H1 (cell line): ENCODE results near the gene FBXL17. TPM values are rescaled to one million over a fixed set of nuclear protein-coding genes. Genes with fewer than 3 reads are reported as not detected.

Experiments
- CTCF ChIA-PET: fragments of 300-600 bp; sonication (Branson Sonifier 250); formaldehyde crosslinking; loops from one replicate; lab custom pipeline; 2021; ENCODE audit not compliant: partially characterized antibody; lab: Charles Lee
- POLR2A ChIA-PET: fragments of 300-600 bp; sonication (Branson Sonifier 250); formaldehyde crosslinking; loops from one replicate; lab custom pipeline; 2021; ENCODE audit warnings: inconsistent platforms; ENCODE audit not compliant: partially characterized antibody; lab: Charles Lee
- DNase-seq, 2 experiments: peaks; one replicate each; pipeline versions ENCODE4 v3.0.0 to v3.0.0-alpha.2; 2010 to 2022; ENCODE audit warnings: low spot score in 2 of 2, low read depth in 1 of 2, mixed read lengths in 1 of 2
- FAIRE-seq: peaks from 2 replicates; lab custom pipeline; 2011; peaks lifted over from hg19 to GRCh38; lab: Jason Lieb, UNC
- H2AFZ ChIP-seq: 2 replicates; pipeline ENCODE4 v1.8.1; 2012; ENCODE audit warnings: low read length, inconsistent platforms
- H2AK5ac ChIP-seq: 2 replicates; pipeline ENCODE4 v1.6.1; 2013; ENCODE audit warnings: low read depth, low read length
- H2BK120ac ChIP-seq: replicated peaks from 2 replicates; pipeline ENCODE3; 2013; ENCODE audit warnings: low read depth, low read length, inconsistent platforms
- H2BK12ac ChIP-seq: 2 replicates; pipeline ENCODE4 v1.6.1; 2013; ENCODE audit warnings: low read depth, low read length
- H2BK15ac ChIP-seq: 2 replicates; pipeline ENCODE4 v1.6.1; 2013; ENCODE audit warnings: low read length
- H2BK20ac ChIP-seq: 2 replicates; pipeline ENCODE4 v1.6.1; 2013; ENCODE audit warnings: low read length
- H2BK5ac ChIP-seq: 2 replicates; pipeline ENCODE4 v1.6.1; 2013; ENCODE audit warnings: low read depth, low read length
- H3K14ac ChIP-seq: 2 replicates; pipeline ENCODE4 v1.6.1; 2013; ENCODE audit warnings: inconsistent platforms; ENCODE audit not compliant: insufficient read length
- H3K18ac ChIP-seq: 2 replicates; pipeline ENCODE4 v1.6.1; 2013; ENCODE audit warnings: low read length; ENCODE audit errors: extremely low read depth
- H3K23ac ChIP-seq: 2 replicates; pipeline ENCODE4 v1.6.1; 2013; ENCODE audit warnings: inconsistent platforms; ENCODE audit not compliant: insufficient read length
- H3K23me2 ChIP-seq: 2 replicates; pipeline ENCODE4 v1.6.1; 2013; ENCODE audit warnings: low read depth, low read length
- H3K27ac ChIP-seq: 2 replicates; pipeline ENCODE4 v1.6.1; 2011; ENCODE audit warnings: low read depth, low read length, inconsistent platforms
- H3K27me3 ChIP-seq, 4 experiments: replicated peaks in 1 of 4; 1 replicate in 1 of 4; 2 replicates in 3 of 4; pipeline versions ENCODE4 v1.6.1 to v1.8.1; 2011 to 2013; ENCODE audit warnings: low read length in 3 of 4, mild to moderate bottlenecking in 3 of 4, inconsistent platforms in 2 of 4, mixed read lengths in 2 of 4, moderate library complexity in 1 of 4; ENCODE audit not compliant: control insufficient read depth in 3 of 4, insufficient read depth in 3 of 4; ENCODE audit errors: extremely low read depth in 1 of 4
- H3K36me3 ChIP-seq, 4 experiments: 2 replicates each; pipeline versions ENCODE4 v1.6.1 to v1.8.1; 2011 to 2013; ENCODE audit warnings: mild to moderate bottlenecking in 4 of 4, low read length in 3 of 4, moderate library complexity in 2 of 4, control low read depth in 1 of 4, inconsistent platforms in 1 of 4; ENCODE audit not compliant: insufficient read depth in 4 of 4, control insufficient read depth in 2 of 4
- H3K4ac ChIP-seq: replicated peaks from 2 replicates; pipeline ENCODE3; 2013; ENCODE audit warnings: low read length, low read depth, mixed read lengths, inconsistent platforms; ENCODE audit not compliant: insufficient read length
- H3K4me1 ChIP-seq, 4 experiments: replicated peaks in 1 of 4; 1 replicate in 1 of 4; 2 replicates in 3 of 4; pipeline versions ENCODE4 v1.6.1 to v1.8.1; 2011 to 2013; ENCODE audit warnings: low read length in 3 of 4, inconsistent platforms in 2 of 4, mixed read lengths in 1 of 4; ENCODE audit not compliant: insufficient read depth in 4 of 4, control insufficient read depth in 3 of 4
- H3K4me2 ChIP-seq, 2 experiments: 2 replicates each; pipeline versions ENCODE4 v1.6.1 to v1.8.1; 2011 to 2013; ENCODE audit warnings: low read depth in 2 of 2, low read length in 2 of 2, control low read depth in 1 of 2, inconsistent platforms in 1 of 2, mild to moderate bottlenecking in 1 of 2; ENCODE audit not compliant: insufficient read depth in 1 of 2
- H3K4me3 ChIP-seq, 4 experiments: fragments of 200-600, 300-600 bp in 1 of 4; sonication (generic), shearing (Covaris generic), sonication (Bioruptor Twin) in 1 of 4; 2 replicates each; pipeline versions ENCODE4 v1.5.1 to v1.8.1; 2011 to 2016; ENCODE audit warnings: low read length in 4 of 4, low read depth in 3 of 4, control low read depth in 2 of 4, inconsistent platforms in 2 of 4, mild to moderate bottlenecking in 2 of 4, mixed read lengths in 1 of 4, moderate library complexity in 1 of 4; ENCODE audit not compliant: insufficient read depth in 2 of 4; ENCODE audit errors: extremely low read depth in 1 of 4
- H3K56ac ChIP-seq: replicated peaks from 2 replicates; pipeline ENCODE3; 2013; ENCODE audit warnings: low read depth, mild to moderate bottlenecking, mixed read lengths, low read length, inconsistent platforms; ENCODE audit not compliant: insufficient read length
- H3K79me1 ChIP-seq: 2 replicates; pipeline ENCODE4 v1.6.1; 2013; ENCODE audit warnings: low read depth, low read length, control low read depth
- H3K79me2 ChIP-seq, 2 experiments: 2 replicates each; pipeline versions ENCODE4 v1.6.1 to v1.8.1; 2012 to 2013; ENCODE audit warnings: low read length in 2 of 2, mild to moderate bottlenecking in 2 of 2, inconsistent platforms in 1 of 2; ENCODE audit not compliant: insufficient read depth in 2 of 2, control insufficient read depth in 1 of 2
- H3K9ac ChIP-seq, 4 experiments: replicated peaks in 1 of 4; 1 replicate in 1 of 4; 2 replicates in 3 of 4; pipeline versions ENCODE4 v1.6.1 to v1.8.1; 2011 to 2013; ENCODE audit warnings: low read depth in 3 of 4, low read length in 3 of 4, control low read depth in 2 of 4, mild to moderate bottlenecking in 2 of 4, moderate library complexity in 2 of 4, inconsistent platforms in 1 of 4; ENCODE audit errors: extremely low read depth in 1 of 4
- H3K9me3 ChIP-seq, 2 experiments: 2 replicates each; pipeline versions ENCODE4 v1.6.1 to v1.8.1; 2012 to 2013; ENCODE audit warnings: mild to moderate bottlenecking in 2 of 2, moderate library complexity in 2 of 2, control low read depth in 1 of 2, inconsistent platforms in 1 of 2, low read depth in 1 of 2, low read length in 1 of 2, mixed read lengths in 1 of 2; ENCODE audit not compliant: insufficient read depth in 2 of 2
- H4K20me1 ChIP-seq, 2 experiments: replicated peaks in 1 of 2; 2 replicates each; pipeline versions ENCODE3 to v1.8.1; 2011 to 2013; ENCODE audit warnings: inconsistent platforms in 2 of 2, low read length in 2 of 2, mild to moderate bottlenecking in 1 of 2; ENCODE audit not compliant: insufficient read depth in 2 of 2, control insufficient read depth in 1 of 2
- H4K5ac ChIP-seq: 2 replicates; pipeline ENCODE4 v1.6.1; 2013; ENCODE audit warnings: low read length, low read depth, mixed read lengths, inconsistent platforms; ENCODE audit not compliant: insufficient read length
- H4K8ac ChIP-seq: 2 replicates; pipeline ENCODE4 v1.8.0; 2013; ENCODE audit warnings: mild to moderate bottlenecking, moderate library complexity, low read length, inconsistent platforms; ENCODE audit not compliant: insufficient read depth; ENCODE audit errors: extremely low read depth
- H4K91ac ChIP-seq: replicated peaks from 2 replicates; pipeline ENCODE3; 2013; ENCODE audit warnings: low read length, mixed read lengths, inconsistent platforms; ENCODE audit not compliant: insufficient read length
- ASH2L ChIP-seq: fragments of 200-600, 300-600 bp; sonication (generic); IDR thresholded peaks from one replicate; pipeline ENCODE4 v1.7.1; 2017; ENCODE audit warnings: low read length
- CTBP2 ChIP-seq: IDR thresholded peaks from 2 replicates; pipeline ENCODE4 v1.7.0; 2011; ENCODE audit warnings: borderline replicate concordance, mild to moderate bottlenecking, moderate library complexity, mixed read lengths, low read length; ENCODE audit not compliant: insufficient read depth, insufficient read length
- EZH2 ChIP-seq: fragments of 200-600 bp; sonication (generic); IDR thresholded peaks from 2 replicates; pipeline ENCODE4 v1.7.1; 2012; ENCODE audit warnings: low read depth, mild to moderate bottlenecking, moderate library complexity, low read length, inconsistent platforms; ENCODE audit not compliant: severe bottlenecking
- GABPA ChIP-seq: IDR thresholded peaks from 2 replicates; pipeline ENCODE4 v1.6.1; 2011; ENCODE audit warnings: mild to moderate bottlenecking, low read length, moderate library complexity, borderline replicate concordance; ENCODE audit not compliant: insufficient read depth
- JUN ChIP-seq: IDR thresholded peaks from 2 replicates; pipeline ENCODE4 v1.6.1; 2011; ENCODE audit warnings: low read depth, mild to moderate bottlenecking, improper control_type of control experiment, low read length
- KDM4A ChIP-seq: IDR thresholded peaks from one replicate; pipeline ENCODE4 v1.7.1; 2012; ENCODE audit warnings: low read depth, mild to moderate bottlenecking, moderate library complexity, low read length, inconsistent platforms; ENCODE audit not compliant: severe bottlenecking
- KDM5A ChIP-seq: fragments of 200-600 bp; IDR thresholded peaks from 2 replicates; pipeline ENCODE4 v1.7.1; 2012; ENCODE audit warnings: mild to moderate bottlenecking, low read length, inconsistent platforms, mixed read lengths
- POLR2AphosphoS5 ChIP-seq: IDR thresholded peaks from 2 replicates; pipeline ENCODE4 v1.6.1; 2011; ENCODE audit warnings: low read depth, low read length
- RFX5 ChIP-seq: IDR thresholded peaks from 2 replicates; pipeline ENCODE4 v1.6.1; 2011; ENCODE audit warnings: low read depth, low read length, improper control_type of control experiment, borderline replicate concordance
- RXRA ChIP-seq: IDR thresholded peaks from 2 replicates; pipeline ENCODE4 v1.6.1; 2011; ENCODE audit warnings: low read depth, mild to moderate bottlenecking, low read length, moderate library complexity; ENCODE audit not compliant: insufficient read depth
- SIN3A ChIP-seq, 2 experiments: IDR thresholded peaks in 1 of 2; conservative IDR thresholded peaks in 1 of 2; 2 replicates each; pipeline ENCODE4 v1.6.1; 2011 to 2012; ENCODE audit warnings: low read length in 2 of 2, improper control_type of control experiment in 1 of 2, low read depth in 1 of 2, mild to moderate bottlenecking in 1 of 2
- SP4 ChIP-seq: IDR thresholded peaks from 2 replicates; pipeline ENCODE4 v1.6.1; 2012; ENCODE audit warnings: low read length, inconsistent platforms
- SRF ChIP-seq: IDR thresholded peaks from 2 replicates; pipeline ENCODE4 v1.6.1; 2011; ENCODE audit warnings: mild to moderate bottlenecking, low read depth, low read length, moderate library complexity
- SUZ12 ChIP-seq: fragments of 200-600 bp; sonication (generic); IDR thresholded peaks from 2 replicates; pipeline ENCODE4 v1.6.1; 2012; ENCODE audit warnings: mild to moderate bottlenecking, inconsistent platforms, low read length, moderate library complexity, mixed read lengths
- YY1 ChIP-seq: IDR thresholded peaks from 2 replicates; pipeline ENCODE4 v1.6.1; 2011; ENCODE audit warnings: low read depth, mild to moderate bottlenecking, low read length
- WGBS, 2 experiments: shearing (Covaris generic) in 1 of 2; methylation state at CpG; one replicate each; pipeline versions ENCODE4 v1.1.6 to v1.1.7; 2013 to 2015; ENCODE audit warnings: low lambda C conversion rate in 2 of 2, mixed read lengths in 2 of 2, inconsistent platforms in 1 of 2, low coverage in 1 of 2, missing lambda C conversion rate in 1 of 2; ENCODE audit not compliant: insufficient replicate concordance in 2 of 2, insufficient coverage in 1 of 2, insufficient read length in 1 of 2; ENCODE audit errors: extremely low coverage in 1 of 2, missing lambda C conversion rate in 1 of 2; 5-methylcytosine and 5-hydroxymethylcytosine counted together
- polyA plus RNA-seq, 7 experiments: library from polyadenylated mRNA; depleted of rRNA in 3 of 7; stranded (reverse) in 5 of 7; unstranded in 2 of 7; fragments of >200 nt in 5 of 7; fragments of 200-250 nt in 2 of 7; gene quantifications; 1 replicate in 5 of 7; 2 replicates in 1 of 7; 4 replicates in 1 of 7; pipeline versions ENCODE4 v1.2.1 to v1.2.3, GENCODE V29; 2011 to 2013; ENCODE audit warnings: missing spikeins in 2 of 7, mixed read lengths in 2 of 7
- total RNA-seq: library from RNA; stranded (reverse); fragmentation: NEBNext Ultra II Directional; extraction: Animal tissue kit (Norgen Biotek cat#: 25700); gene quantifications from 2 replicates; pipeline ENCODE4 v1.2.1, GENCODE V29; 2021

The FBXL17 gene
- total and polyA plus RNA-seq, 2 of the 8 experiments (the other 6 are each of a cell fraction or from before 2014, with no cell fraction given): 0.35 to 4.3 TPM

DNA sequence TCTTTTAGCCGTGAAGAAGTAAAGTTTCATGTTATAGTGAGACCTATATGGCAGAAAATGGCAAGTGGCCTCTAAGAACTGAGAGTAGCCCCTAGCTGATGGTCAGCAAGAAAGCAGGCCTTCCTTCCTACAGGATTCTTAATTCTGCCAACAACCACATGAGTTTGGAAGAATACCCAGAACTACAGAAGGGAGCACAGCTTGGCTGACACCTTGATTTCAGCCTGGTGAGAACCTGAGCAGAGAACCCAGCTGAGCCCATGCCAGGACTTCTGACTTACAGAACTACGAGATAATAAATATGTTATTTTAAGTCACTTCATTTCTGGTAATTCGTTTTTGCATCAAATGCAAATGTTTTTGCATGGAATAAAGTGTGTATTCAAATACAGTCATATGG is 5.9 kb upstream of the FBXL17 start:
- POLR2A ChIA-PET: no interaction called here
- no peak for DNase-seq
- Histone ChIP-seq H3K4me2 (no peak overlapping the region), H3K18ac (no peak overlapping the region), H3K36me3 (no peaks in the 10 kb centered on the region), H3K27ac (no peak overlapping the region), H2AFZ (no peak overlapping the region), H3K23ac (no peak overlapping the region), H4K5ac (no peak overlapping the region), H2BK120ac (no peak overlapping the region), H3K27me3 (peaks cover 0 to 2% (median 0%) of the 10 kb centered on the region in 4 experiments; a peak in 1 of 7 replicates), H3K56ac (no peak overlapping the region), H2BK5ac (no peak overlapping the region), H4K91ac (no peak overlapping the region), H2BK15ac (no peak overlapping the region), H3K23me2 (peaks cover 2% of the 10 kb centered on the region), H3K4ac (no peak overlapping the region), H3K9me3 (no peaks in the 10 kb centered on the region), H3K79me1 (no peaks in the 10 kb centered on the region), H2BK12ac (no peak overlapping the region), H4K8ac (no peak overlapping the region), H3K14ac (no peak overlapping the region), H4K20me1 (no peaks in the 10 kb centered on the region), H3K79me2 (no peaks in the 10 kb centered on the region), H3K4me1 (peaks cover 0 to 6% (median 0%) of the 10 kb centered on the region in 4 experiments; a peak in 1 of 7 replicates), H3K9ac (no peak overlapping the region), H2AK5ac (no peak overlapping the region), H2BK20ac (no peak overlapping the region), H3K4me3 (no peak overlapping the region)
- FAIRE-seq: no peak
- CTCF ChIA-PET: no interaction called here
- WGBS, 2 experiments: 83% methylated on average over 3 of the region's 3 CpGs; no CpG with 5 or more reads in 1 of the 2 experiments
- TF ChIP-seq RFX5 (no peak), RXRA (no peak), CTBP2 (no peak), JUN (no peak), GABPA (no peak), SIN3A (conservative IDR thresholded peaks at IDR 0.05 in 1 of 2, IDR thresholded peaks at IDR 0.05 in 1 of 2; ENCODE audit: low read depth in 1 of 2, low read length in 2 of 2) (no peak), YY1 (no peak), ASH2L (no peak), KDM5A (no peak), KDM4A (no peak), POLR2AphosphoS5 (no peak), SP4 (no peak), SRF (no peak), EZH2 (no peak), SUZ12 (no peak)
